NCI-H82 treated with DMSO at 0.1 percent for 48 hours (cell line): ENCODE data around the gene CAMK1D.

ENCODE experiments used
- DNase-seq: peaks from one replicate; lab custom pipeline; 2025; ENCODE audit not compliant: unreplicated experiment; lab: John Stamatoyannopoulos, UW

Gene CAMK1D

DNA sequence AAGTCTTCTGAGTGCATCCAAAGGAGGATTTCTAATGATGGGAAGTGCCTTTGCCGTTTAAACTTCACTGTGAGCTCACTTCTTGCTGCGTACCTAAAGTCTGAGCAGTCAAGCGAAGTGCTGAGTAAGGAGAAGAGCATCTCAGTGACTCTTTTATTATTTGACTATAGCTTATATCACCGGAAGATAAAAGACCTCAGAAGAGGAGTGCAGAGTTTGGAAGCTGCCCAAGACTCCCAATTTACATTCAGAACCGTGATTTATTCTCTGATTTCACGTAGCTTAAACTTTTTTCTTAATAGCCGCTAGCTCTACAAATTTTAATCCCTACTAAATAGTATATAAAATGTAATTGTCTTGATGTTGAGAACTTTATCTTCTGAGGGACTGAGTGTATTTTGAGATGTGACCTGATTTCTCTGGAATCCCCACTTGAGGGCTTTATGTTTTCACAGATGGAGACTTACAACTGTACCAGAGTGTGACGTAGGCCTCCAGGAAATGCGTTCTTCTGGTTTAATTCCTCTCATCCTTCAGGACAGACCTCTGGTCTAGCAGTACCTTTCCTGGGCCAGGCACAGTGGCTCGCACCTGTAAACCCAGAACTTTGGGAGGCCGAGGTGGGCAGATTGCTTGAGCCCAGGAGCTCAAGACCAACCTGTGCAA is 51.1 kb downstream of the CAMK1D start:
- DNase-seq = no peak

DNA sequence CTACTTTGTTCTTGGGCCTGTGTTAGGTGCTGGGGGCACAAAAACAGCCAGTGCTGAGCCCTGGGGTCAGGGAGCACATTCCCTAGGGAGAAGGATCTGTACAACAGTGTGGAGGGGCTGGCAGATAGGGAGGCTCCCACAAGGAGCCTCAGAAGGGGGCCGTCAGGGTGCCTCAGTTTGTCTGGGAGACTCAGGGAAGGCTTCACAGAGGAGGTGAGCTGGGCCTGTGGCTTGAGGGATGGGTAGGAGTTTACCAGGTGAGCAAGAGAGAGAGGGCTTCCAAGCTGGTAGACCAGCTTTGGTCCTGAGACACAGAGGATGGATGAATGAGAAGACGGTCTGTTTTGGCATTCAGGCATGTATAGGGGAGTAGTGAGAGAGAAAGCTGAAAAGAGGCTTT is 52.1 kb downstream of the CAMK1D start:
- DNase-seq = no peak

DNA sequence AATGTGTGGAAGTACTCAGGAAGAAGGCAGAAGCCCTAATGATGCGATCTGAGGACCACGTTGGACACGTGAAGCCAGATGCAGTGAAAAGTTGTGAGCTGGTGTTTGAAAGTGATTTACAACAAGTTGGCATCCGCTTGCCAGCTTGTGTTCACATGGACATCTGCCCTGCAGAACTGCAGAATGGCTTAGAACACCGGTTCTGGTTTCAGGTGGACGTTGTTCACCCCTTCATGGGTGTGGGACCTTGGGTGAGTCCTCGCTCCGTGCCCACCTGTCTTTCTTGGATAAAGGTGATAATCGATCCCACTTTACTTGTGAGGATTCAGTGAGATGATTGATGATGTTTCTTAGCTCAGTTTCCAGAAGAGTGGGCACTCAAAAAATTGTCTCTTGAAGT is 53.8 kb downstream of the CAMK1D start:
- no peak for DNase-seq

DNA sequence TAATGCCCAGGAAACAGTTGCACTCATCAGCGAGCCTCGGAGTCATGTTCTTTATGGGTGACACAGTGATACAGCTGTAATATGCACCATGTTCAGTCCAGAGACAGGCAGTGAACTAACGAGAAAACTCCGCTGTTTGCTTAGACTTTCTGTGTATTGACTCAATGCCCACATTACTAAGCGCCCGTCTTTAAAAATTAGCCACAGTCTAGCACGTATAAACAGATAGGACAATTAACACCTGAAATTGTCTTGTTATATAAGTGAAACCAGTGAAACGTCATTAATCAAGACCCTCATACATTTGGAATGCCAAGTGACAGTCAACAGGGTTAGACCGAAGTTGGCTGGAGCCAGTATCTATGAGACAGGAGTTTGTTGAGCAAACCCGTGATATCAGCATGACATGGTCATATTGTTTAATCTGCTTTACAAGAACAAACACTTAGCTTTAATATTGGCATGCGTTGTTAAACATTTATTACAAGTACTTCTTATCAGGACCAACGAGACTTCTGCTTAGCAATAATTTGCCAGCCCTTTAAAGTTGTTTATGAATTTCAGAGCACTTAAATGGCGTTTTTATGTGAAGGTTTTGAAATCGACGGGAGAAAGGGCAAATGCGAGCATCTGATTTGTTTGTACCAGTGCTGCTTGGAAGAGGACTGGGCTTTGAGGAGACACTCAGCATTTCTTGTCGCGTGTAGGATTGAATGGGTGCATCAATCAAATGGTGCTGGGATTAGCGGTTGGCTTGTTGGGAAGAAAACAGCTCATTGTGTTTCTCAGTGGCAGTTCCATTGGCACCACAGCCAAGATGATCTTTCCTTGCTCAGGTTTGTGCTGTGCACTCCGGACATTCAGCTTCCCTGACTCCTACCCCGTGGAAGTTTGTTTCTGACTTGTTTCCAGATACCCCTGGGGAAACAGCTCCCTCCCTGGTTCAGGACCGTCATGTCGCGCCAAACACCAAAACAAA is 56.3 kb downstream of the CAMK1D start:
- no peak for DNase-seq

DNA sequence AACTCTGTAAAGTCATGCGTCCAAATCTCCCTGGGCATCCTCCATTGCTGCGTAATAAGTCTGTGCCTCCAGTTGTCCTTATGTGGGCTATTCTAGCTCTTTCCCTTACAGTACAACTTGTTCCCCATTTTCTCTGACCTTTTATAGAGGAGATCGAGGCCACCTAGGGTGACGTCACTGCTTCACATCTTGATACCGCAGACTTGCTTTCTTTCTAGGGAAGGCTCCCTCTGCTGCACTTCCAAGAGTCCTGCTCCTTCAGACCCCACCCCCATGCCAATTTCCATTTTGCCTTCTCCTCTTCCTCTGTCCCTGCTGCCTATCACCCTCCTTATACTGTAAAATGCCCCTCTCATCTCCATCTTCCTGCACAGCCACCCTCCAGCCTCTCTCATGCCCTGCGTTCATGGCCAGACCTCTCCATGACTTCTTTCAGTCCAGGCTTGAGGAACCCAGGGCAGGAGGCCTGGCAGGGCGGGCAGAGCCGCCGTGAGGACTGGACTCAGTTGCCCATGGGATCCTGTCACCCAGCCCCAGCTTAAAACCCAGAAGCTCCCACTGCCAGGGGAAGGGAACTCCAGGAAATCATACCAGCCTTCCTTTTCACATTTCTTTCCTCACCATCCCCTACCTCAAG is 57.5 kb downstream of the CAMK1D start:
- no peak for DNase-seq

DNA sequence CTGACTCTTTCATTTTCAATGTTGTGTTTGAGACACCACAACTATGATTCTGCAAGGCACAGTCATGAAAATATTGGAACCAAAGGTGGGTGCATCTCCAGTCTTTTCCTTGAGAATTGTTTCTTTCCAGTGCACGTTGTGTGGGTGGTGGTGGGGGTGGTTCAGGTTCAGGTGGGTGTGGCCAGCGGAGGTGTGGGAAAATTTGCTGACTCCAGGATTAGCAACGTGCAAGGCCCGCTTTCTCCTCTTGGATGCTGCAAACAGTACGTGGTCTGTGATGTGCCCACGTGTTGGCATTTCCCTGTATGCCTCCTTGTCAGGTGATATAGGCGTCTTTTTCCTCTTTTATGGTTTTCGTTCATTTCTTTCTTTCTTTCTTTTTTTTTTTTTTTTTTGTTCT is 59.1 kb downstream of the CAMK1D start:
- no peak for DNase-seq

DNA sequence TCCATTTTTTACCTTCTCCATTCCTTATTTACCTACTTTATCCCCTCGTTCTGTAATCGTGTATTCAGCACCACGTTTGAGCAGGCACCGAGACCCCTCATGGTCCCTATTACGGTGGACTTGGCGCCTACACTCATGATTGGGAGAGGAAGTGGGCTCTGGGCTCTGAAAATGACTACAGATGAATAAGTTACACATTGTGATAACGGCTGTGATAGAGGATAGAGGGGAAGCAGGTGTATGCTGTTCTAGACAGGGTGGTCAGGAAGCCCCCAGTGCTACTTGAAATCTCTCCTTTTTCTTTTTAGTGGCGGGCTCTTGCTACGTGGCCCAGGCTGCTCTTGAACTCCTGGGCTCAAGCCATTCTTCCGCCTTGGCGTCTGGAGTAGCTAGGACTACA is 59.8 kb downstream of the CAMK1D start:
- DNase-seq = no peak

DNA sequence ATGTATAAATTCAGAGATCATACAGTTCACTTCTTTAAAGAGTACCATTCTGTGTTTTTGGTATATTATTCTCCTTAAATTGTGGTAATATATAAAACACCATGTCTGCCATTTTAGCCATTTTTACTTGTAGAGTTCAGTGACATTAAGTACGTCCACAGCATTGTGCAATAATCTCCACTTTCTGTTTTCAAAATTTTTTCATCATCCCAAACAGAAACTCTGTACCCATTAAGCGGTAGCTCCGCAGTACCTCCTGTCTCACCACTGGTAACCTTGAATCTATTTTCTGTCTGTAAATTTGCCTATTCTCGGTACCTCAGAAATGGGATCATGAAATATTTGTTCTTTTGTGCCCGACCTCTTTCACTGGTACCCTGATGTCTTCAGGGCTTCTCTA is 60.3 kb downstream of the CAMK1D start:
- no peak for DNase-seq

DNA sequence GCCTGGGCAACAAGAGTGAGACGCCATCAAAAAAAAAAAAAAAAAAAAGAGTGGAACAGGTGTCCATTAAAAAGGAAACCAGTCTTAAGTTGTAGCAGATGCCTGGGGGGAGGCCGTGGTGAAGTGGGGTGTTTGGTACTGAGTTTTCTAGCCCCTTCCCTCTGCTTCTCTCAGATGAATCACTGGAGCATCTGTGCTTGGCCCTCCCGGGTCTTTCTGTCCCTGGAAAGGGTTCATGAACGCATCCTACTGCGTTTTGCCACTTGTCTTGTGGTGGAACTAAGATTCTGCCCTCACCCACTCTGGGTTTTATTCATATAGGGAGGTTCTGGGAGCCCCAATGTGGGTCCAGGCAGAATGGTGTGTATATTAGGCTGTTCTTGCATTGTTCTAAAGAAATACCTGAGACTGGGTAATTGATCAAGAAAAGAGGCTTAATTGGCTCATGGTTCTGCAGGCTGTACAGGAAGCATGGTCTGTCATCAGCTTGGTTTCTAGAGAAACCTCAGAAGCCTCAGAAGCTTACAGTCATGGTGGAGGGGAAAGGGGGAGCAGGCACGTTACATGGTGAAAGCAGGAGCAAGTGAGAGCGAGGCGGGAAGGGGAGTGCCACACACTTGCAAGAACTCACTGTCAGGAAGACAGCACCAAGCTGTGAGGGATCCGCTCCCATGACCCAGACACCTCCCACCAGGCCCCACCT is 63.5 kb downstream of the CAMK1D start:
- no peak for DNase-seq

DNA sequence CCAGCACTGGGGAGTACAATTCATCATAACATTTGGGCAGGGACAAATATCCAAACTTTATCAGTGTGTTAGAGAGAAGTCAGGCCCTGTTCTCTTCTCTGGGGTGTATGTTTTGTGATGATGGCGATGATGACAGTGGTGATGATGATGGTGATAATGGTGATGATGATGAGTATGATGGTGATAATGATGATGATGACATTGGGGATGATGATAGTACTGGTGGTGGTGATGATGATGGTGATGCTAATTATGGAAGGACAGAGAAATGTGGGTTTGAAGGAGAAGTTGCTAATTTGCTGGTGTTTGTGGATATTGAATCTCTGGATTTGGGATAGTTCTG is 64.0 kb downstream of the CAMK1D start:
- DNase-seq = no peak

DNA sequence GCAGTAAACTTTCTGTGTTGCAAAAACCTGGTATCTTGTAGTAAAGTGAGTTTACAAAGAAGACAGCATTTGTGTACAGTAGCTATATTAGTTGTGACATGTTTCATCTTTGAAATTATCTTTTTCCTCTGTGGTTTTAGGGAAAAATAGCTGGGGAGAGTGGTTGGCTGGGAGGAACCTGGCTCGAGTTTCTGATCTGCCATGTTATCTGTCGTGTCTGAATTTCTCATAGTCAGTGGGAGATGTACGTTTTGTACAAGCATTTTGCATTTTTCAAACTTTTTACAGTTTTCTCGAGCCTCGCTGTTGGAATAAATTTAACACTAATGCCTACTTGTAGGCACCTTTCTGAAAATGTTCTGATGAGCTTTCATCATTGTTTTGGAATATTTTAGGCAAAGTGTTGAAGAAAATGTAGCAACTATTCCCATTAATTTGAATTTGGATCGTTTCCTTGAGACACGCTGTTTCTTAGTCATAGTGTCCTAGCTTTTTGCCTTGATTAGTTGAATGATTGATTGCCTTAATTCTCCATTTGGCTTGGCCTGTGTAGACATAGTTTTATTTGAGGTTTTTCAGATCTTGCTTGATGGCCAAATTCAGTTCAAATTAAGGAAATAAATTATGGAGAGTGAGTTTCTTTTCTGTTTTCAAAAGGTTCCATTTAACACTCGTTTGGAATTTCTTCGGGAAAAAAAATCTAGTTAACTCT is 65.1 kb downstream of the CAMK1D start:
- no peak for DNase-seq

DNA sequence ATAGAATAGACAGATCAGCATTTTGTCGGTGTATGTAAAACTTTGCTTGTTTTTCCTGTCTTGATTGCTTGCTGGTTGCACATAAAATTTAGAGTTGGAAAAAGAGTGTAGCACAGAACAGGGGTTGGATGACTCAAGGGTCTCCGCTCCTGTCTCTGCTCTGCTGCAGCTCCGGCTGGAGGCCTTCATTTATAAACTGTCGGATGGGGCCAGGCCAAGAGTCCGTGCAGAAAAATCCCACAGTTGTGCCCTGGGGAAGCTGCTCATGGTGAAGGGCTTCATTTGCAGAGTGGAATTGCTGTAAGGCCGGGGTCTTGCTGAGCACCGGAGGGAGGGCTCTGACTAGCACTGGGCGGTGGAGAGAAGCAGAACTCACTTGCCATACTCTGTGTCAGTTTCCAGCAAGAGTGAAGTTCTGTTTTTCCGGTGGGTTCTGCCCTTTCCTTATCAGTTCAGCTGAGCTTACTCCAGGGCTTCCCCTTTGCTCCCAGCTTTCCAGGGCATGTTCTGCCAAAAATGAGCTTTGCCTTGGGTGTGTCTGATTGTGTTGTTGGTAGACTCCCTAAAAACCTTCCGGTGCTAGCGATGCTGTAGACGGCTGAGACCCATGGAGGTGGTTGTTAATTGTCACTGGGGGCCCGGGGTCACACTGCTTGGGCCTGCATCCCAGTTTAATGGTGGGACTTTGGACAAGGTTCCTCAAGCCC is 67.2 kb downstream of the CAMK1D start:
- no peak for DNase-seq

DNA sequence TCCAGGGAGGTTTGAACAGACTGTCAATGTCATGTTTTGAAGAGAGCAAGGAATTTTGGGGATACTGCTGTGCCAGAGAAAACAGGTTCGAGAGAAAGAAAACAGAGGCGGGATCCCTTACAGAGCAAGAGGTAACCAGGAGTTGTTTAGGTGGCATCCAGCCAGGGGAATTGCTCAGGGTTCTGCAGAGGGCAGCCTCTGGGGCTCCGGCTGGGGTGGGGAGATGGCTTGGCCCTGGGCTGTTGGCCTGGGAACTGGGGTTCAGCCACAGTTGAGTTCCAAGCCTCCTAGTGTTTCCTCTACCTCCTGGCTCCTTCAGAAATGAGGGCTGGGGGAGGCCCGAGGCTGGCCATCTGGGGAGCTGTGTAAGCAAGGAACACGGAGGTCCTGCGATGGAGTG is 68.0 kb downstream of the CAMK1D start:
- DNase-seq = no peak

DNA sequence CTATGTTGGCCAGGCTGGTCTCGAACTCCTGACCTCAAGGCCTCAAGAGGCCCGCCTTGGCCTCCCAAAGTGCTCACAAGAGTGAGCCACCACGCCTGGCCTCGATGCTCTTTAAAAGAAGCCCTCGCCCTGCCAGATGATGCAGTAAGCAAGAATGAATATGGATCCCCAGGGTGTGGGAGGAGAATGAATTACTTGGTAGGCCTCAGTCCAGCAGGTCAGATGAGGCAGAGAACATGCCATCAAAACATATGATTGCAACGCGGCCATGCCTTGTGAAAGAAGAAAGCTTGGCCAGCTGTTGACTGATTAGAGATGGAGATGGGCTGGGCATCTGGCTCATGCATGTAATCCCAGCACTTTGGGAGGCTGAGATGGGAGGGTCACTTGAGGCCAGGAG is 68.7 kb downstream of the CAMK1D start:
- no peak for DNase-seq

DNA sequence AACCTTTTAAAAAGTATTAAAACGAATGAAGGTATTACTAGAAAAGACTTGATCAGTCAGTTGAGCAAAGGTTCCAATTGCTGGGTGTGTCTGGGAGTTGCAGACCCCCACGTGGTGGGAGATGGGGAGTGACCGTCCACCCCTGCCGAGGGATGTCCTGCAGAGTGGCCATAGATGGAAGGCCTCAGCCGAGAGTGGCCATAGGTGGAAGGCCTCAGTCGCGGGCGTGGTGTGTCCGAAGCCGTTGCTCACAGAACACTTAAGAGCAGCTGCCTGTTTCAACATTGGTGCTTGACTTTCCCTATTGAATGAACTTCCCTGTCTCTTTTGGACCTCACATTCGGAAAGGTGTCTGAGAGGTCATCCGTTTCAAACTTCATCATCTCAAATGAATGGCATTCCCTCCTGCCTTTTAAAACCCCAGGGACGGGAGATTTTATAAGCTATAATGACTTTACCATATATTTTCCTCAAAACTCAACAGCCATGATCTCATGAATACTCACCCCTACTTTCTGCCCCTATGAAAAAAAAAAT is 69.4 kb downstream of the CAMK1D start:
- no peak for DNase-seq

DNA sequence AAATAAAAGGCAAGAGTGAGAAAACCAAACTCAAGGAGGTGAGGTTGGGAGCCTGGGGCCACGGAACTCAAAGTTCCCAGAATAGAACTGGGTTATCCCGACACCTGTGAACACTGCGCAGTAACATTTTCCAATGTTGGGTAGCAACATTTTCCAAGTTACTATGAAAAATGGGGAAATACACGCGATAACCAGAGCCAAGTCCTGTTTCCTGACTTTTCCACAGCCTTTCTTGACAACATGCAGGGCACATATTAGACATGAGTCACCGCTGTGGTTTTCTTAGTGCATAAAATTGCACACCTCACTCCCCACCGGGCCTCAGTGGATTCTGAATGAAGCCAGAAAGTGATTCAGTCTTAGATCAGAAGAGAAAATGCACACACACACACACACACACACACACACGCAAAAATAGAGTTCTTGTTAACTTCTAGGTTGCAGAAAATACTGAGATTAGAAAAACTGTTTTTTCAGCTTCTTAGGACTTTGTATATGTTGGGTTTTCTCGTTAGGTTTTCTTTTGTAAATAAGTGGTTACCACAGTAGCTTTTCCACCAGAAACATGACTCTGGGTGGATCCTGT is 70.0 kb downstream of the CAMK1D start:
- no peak for DNase-seq

DNA sequence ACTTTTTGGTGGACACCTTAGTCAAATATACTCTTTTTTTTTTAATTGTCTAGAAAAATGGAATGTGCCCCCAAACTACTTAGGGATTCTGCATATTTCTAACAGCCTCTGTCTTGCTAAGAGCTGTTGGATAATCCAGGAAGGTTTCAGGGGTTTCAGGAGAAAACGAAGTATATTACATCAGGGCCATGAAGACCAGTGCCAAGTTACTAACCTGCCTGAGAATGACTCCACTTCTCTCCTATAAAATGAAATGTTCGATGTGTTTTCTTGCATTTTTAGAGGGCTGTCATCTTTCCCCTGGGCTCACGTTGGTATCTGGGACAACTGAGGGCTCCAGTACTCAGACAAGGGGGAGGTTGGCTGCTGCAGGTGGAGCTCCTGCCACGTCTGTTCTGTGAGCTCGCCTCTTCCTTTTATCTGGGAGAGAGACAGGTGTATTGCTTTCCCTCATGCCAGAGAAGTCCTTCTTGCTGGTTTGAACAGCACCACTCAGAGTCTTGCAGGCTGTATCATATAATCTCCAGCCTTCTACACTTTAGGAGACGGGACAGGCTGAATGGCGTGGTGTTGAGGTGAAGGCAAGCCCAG is 71.3 kb downstream of the CAMK1D start:
- no peak for DNase-seq

DNA sequence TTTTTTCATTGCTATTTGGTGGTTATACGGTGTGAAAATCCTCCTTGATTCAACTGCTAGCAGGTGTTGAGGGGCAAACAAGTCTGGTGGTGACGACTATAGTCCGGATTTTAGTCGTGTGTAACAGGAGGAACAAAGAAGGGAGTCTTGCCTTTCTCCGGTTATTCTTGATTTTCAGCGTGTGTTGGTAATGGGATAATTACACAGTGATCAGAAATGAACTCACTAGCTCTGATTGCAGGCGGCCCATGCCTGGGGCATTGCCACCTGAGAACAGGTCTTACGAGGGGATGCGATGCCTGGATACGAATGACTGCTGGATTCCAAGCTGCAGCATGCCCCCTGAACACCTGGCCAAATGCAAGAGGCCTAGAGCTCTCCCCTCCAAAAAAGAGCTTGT is 72.8 kb downstream of the CAMK1D start:
- no peak for DNase-seq

DNA sequence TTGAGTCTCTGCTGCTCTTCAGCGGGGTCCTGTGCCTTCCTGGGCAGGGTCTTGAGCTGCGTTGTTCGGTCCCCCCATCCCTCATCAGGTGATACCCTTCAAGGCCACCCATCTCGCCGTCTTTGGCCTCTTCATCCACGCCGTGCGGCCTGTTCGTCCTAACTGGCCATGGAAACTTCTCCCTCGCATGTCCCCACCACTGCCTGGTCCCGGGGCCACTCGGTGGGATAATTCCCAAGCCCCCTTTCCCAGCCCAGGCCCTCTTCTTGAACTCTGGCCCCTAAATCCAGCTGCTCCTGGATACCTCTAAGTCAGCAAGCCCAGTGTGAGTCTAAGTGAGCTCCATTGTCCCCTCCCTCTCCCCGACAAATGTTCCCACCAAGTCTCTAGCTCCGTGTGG is 74.5 kb downstream of the CAMK1D start:
- no peak for DNase-seq
